ENCODE results near the gene C1QTNF4.
"Not testable (repeated sequence)": the region's sequence is repeated elsewhere in the genome, so short reads cannot be mapped to it uniquely, and the experiment has no call there.

C1QTNF4 gene

GRCh38 chr11:47593934-47594855 lies at the start of gene C1QTNF4:
Gene C1QTNF4, minus strand, starts transcription at chr11:47594411. Its CDS starts 3,601 bp downstream, at chr11:47590810.
- TF ChIP-seq, protein P1, sequence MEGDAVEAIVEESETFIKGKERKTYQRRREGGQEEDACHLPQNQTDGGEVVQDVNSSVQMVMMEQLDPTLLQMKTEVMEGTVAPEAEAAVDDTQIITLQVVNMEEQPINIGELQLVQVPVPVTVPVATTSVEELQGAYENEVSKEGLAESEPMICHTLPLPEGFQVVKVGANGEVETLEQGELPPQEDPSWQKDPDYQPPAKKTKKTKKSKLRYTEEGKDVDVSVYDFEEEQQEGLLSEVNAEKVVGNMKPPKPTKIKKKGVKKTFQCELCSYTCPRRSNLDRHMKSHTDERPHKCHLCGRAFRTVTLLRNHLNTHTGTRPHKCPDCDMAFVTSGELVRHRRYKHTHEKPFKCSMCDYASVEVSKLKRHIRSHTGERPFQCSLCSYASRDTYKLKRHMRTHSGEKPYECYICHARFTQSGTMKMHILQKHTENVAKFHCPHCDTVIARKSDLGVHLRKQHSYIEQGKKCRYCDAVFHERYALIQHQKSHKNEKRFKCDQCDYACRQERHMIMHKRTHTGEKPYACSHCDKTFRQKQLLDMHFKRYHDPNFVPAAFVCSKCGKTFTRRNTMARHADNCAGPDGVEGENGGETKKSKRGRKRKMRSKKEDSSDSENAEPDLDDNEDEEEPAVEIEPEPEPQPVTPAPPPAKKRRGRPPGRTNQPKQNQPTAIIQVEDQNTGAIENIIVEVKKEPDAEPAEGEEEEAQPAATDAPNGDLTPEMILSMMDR (IDR thresholded peaks at IDR 0.05; ENCODE audit: low read length, missing control alignments), result no peak
- H3K4me3 ChIP-seq (replicated peaks; ENCODE audit: low read depth, low read length), result peak within 1 kb of the TSS; percentile 29
- DNase-seq (ENCODE audit: low read depth), result no peak

DNA sequence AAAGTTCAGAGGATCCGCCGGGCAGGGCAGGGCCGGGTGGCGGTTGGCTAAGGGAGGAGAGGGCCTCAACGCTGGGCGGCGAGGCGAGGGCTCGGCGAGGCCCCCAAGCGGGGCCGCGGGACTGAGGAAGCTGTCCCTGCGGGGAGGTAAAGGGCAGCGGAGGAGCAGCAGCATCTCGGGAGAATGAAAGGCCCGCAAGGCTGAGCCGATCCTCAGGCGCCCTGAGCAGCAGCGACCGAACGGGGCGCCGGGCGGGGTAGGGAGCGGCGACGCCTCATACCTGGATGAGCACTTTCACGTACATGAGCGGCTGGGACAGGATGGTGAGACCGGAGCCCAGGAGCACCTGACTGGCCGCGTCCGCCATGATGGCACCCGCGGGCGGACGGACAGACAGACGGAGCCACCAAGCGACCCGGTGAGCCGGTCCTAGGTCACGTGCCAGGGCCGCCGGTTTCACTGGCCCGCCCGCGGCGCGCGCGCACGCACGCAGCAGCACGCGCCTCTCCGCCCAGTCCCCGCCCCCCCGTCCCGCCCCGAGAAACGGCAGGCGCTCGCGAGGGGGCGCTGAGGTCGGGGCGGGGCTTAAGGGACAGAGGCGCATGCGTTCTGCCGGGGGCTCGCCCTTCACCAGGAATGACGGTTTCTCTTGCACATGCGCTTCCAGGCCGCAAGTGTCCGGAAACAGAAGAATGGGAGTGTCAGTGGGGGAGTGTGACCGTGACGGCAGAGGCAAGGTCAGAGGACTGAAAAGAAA lies 48.1 kb upstream of the C1QTNF4 start, which contains the start of gene MTCH2:
Gene MTCH2 (minus strand): TSS at position 461 of the 757 bp plus-strand sequence. CDS start 94 bp downstream, at position 367.
- peak; percentile 99 for DNase-seq (ENCODE audit: low read depth)
- peak within 1 kb of the TSS; percentile 85 for H3K4me3 ChIP-seq (replicated peaks; ENCODE audit: low read depth, low read length)
- TF ChIP-seq, protein P1 (IDR thresholded peaks at IDR 0.05; ENCODE audit: low read length, missing control alignments), result no peak

DNA sequence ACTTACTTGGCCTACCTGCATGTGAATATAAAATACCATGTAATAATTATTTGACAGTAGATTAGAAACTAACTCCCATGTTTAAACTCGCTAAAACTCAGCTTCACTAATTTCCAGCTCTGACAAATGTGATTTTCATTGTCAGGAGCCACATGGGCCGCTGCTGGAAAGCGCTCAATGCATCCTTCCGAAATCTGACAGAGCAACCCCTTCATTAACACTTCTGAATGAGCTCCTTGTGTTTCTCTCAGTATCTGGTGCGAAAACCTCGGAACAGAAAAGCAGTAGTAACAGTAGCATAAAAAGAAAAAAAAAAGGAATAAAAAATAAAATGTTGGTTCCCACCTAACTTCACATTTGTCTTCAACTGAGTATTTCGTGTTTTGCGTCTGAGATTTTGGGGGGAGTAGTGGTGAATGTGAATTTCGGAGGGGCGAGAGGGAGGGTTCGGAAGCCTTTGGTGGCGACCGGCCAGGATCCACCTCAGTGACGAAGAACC lies 47.4 kb upstream of the C1QTNF4 start:
- TF ChIP-seq, protein P1 (IDR thresholded peaks at IDR 0.05; ENCODE audit: low read length, missing control alignments), result no peak
- no peak for DNase-seq (ENCODE audit: low read depth)

GRCh38 chr11:47640506-47640905 lies 46.3 kb upstream of the C1QTNF4 start:
- peak; percentile 17 for DNase-seq (ENCODE audit: low read depth)
- H3K4me3 ChIP-seq (replicated peaks; ENCODE audit: low read depth, low read length), result not testable (repeated sequence)

More for the DNA sequence above, 47.4 kb upstream of the C1QTNF4 start:
- H3K4me3 ChIP-seq (replicated peaks; ENCODE audit: low read depth, low read length), result peak overlapping the region; percentile 85

DNA sequence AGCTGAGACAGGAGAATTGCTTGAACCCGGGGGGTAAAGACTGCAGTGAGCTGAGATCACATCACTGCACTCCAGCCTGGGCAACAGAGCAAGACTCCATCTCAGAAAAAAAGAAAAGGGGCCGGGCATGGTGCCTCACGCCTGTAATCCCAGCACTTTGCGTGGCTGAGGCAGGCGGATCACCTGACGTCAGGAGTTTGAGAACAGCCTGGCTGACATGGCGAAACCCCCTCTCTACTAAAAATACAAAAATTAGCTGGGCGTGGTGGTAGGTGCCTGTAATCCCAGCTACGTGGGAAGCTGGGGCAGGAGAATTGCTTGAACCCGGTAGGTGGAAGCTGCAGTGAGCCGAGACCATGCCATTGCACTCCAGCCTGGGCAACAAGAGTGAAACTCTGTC lies 42.1 kb upstream of the C1QTNF4 start:
- H3K4me3 ChIP-seq (replicated peaks; ENCODE audit: low read depth, low read length); DNase-seq (ENCODE audit: low read depth): not testable (repeated sequence)

DNA sequence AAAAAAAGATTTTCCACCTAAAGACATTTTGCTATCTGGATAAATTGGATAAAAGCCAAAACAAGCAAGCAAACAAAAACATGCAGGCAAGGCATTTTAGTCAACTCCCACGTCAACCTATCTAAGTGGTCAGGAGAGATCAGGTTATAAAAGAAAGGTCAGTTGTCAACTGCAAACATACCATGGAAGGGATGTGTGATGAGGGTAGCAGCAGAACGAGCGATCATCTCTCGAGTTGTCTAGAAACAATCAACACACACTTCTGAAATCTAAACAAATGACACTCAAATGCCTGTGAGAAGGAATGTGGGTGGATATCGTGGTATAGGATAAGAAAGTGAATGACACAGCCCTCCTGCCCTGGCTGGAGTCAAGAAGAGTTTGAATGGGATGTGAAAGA lies 37.3 kb upstream of the C1QTNF4 start:
- no peak overlapping the region for H3K4me3 ChIP-seq (replicated peaks; ENCODE audit: low read depth, low read length)
- peak; percentile 22 for DNase-seq (ENCODE audit: low read depth)
- TF ChIP-seq, protein P1 (IDR thresholded peaks at IDR 0.05; ENCODE audit: low read length, missing control alignments), result no peak

DNA sequence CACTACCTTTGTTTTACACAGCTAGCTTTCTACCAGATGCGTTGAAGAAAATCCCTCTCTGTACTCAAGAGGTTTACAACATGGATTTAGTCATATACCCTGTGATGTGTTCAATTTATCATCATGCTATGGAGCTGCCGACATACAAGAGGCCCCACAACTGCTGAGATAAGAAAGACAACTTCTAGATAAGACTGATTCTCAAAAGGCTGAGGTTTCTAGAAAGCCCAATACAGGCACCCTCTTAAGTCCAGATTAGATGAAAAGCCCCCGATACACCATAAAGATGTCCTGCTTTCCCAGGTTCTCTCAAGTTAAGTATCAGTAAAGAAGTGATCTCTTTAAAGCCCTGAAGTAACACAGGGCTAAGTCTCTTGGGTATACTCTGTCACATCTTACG lies 33.8 kb upstream of the C1QTNF4 start:
- TF ChIP-seq, protein P1 (IDR thresholded peaks at IDR 0.05; ENCODE audit: low read length, missing control alignments), result no peak

More for the DNA sequence above, 33.8 kb upstream of the C1QTNF4 start:
- H3K4me3 ChIP-seq (replicated peaks; ENCODE audit: low read depth, low read length), result no peak overlapping the region
- DNase-seq (ENCODE audit: low read depth), result no peak

Data from fibroblast of pulmonary artery (primary cell).